ENCODE measurements around the gene SNX19.
"Not testable (repeated sequence)": the region's sequence is repeated elsewhere in the genome, so short reads cannot be mapped to it uniquely, and the experiment has no call there.

The SNX19 gene

DNA sequence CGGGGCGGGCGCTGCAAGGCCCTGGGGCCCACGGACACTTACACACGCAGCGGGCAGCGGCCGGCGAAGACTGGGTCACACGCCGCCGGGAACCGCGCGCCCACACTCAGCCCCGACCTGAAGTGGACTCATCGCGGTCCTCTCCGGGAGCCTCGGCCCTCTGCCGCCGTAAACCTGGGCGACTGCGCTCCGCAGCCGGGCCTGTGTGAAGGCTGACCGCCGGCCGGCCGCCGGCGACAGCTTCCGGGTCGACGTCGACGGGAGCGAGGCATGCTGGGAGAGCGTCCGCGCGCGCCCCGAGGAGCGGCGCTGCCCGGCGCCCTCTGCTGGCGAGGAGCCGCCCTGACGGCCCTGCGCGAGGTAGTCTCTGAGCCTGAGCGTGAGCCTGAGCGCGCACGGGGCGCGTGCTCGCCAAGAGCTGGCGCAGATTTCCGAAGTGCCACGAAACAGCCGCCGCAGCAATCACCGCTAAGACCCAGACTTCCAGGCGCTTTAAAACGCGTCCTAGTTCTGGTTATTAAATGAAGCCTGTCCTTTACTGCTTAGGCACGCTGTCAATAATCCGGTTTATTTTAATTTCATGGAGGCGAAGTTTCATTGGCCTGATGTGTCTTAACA is at the start of gene SNX19:
Gene SNX19, minus strand, starts transcription at position 242 of the 618 bp plus-strand sequence. CDS start 540 bp downstream, outside the sequence.
- DNase-seq = peak; percentile 89 to 92

- DNase-seq = no peak
Observed at GRCh38 chr11:130964058-130964792, 47.9 kb upstream of the SNX19 start.

- DNase-seq = no peak
Observed at GRCh38 chr11:130947889-130948288, 31.6 kb upstream of the SNX19 start.

DNA sequence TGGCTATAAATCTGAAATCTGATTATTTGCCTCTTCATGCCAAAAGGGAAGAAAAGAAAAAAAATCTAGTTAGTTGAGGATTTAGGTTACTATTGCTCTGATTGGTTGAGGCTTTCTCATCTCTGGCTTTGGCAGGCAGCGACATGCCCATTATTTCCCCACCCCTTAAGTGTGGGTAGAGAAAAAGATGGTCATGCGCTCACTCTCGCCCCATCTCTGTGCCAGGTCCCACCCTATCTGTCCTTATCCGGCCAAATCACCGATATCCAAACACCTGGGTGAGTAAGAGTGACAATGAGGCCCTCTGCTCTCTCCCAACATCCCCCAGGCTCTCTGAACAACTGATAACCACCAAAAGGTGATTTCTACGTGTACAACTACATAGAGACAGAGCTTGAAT is 31.2 kb upstream of the SNX19 start:
- DNase-seq = no peak

GRCh38 chr11:130947058-130947457 is 30.8 kb upstream of the SNX19 start:
- no peak for DNase-seq

DNA sequence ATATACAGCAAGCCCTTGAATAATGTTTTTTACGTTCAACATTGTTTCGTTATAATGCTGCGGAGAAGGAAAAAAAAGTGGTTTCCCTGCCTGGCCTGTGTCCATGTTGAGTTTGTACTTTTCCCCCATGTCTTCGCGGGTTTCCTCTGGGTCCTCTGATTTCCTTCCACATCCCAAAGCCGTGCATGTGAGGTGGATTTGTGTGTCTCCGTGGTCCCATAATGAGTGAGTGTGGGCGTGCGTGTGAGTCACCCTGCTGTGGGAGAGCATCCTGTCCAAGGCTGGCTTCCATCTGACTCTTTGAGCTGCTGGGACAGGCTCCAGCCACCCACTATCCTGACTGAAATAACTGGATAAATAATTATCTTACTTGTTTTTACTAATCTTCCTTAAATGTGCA is 29.6 kb upstream of the SNX19 start:
- DNase-seq = no peak

DNA sequence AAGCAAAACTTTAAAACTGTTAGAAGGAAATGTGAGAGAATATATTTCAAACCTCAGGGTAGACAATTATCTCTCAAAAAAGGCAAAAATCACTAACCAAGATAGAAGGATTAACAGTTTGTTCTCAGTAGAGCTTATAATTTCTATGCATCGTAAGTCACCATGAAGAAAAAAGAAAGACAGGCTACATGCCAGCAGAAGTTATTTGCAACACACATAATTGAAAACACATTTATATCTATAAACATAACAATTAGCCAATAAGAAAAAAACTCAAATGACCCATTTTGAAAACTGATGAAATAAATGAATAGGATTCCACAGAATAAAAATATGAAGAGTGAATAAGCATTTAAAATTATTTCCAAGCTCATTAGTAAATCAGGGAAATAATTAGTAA is 24.4 kb upstream of the SNX19 start:
- no peak for DNase-seq

- no peak for DNase-seq
Observed at GRCh38 chr11:130937051-130937450, 20.8 kb upstream of the SNX19 start.

DNA sequence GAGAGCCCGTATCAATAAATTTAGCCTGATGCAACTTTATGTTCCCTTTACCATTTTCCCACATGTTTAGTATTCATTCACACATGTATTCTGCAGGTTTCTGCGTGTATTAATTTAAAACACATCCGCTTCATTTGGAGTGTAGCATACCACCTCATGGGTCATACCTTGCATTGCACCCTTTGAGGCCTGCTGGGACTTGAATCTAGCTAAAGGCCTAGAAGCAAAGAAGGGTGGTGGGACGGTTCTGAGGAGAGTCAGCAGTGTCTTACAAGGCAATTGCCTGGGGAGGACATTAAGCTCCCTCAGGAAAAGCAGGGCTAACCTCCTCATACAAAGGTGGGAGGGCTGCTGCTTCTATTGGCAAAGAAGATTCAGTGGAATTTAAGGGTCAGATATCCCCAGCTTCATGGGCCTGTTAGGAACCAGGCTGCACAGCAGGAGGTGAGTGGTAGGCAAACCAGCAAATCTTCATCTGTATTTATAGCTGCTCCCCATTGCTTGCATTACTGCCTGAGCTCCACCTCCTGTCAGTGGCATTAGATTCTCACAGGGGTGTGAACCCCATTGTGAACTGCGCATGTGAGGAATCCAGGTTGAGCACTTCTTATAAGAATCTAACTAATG is 15.9 kb upstream of the SNX19 start:
- DNase-seq = no peak

DNA sequence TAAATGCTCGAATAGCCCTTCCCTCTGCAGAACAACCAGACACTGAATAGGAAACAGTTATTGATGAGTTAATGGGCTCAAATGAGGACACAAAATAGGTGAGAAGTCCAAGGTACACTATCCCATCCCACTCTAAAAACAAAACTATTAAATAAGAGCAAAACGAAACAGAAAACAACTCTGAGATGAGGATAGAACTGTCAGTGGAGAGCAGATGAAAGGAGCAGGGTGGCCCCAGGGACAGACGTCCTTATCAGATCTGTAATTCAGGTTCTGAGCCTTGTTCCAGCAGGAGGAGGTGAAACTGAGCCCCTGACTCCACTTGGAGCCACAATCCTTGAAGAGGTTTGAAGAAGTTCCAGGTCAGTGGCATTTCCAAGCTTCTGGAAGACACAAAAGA is 8.5 kb upstream of the SNX19 start:
- DNase-seq = no peak

DNA sequence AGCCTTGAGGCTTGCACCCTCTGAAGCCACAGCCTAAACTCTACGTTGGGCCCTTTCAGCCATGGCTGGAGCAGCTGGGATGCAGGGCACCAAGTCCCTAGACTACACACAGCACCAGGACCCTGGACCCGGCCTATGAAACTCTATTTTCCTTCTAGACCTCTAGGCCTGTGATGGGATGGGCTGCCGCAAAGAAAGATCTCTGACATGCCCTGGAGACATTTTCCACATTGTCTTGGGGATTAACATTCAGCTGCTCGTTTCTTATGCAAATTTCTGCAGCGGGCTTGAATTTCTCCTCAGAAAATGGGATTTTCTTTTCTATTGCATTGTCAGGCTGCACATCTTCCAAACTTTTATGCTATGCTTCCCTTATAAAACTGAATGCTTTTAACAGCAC is 4.3 kb upstream of the SNX19 start:
- not testable (repeated sequence) for DNase-seq

GRCh38 chr11:130918081-130918480 is 1.8 kb upstream of the SNX19 start:
- no peak for DNase-seq

- no peak for DNase-seq
Observed at GRCh38 chr11:130916910-130917309, 631 bp upstream of the SNX19 start.

GRCh38 chr11:130915603-130916237 is 559 bp downstream of the SNX19 start:
- no peak for DNase-seq

- DNase-seq = no peak
Observed at GRCh38 chr11:130913268-130913667, 3.0 kb downstream of the SNX19 start.

GRCh38 chr11:130912552-130912951 is 3.7 kb downstream of the SNX19 start:
- no peak for DNase-seq

- no peak for DNase-seq
Observed at GRCh38 chr11:130911306-130911705, 5.0 kb downstream of the SNX19 start.

- DNase-seq = no peak
Observed at GRCh38 chr11:130909650-130910049, 6.6 kb downstream of the SNX19 start.

- DNase-seq = no peak
Observed at GRCh38 chr11:130908770-130909625, 7.3 kb downstream of the SNX19 start.

DNA sequence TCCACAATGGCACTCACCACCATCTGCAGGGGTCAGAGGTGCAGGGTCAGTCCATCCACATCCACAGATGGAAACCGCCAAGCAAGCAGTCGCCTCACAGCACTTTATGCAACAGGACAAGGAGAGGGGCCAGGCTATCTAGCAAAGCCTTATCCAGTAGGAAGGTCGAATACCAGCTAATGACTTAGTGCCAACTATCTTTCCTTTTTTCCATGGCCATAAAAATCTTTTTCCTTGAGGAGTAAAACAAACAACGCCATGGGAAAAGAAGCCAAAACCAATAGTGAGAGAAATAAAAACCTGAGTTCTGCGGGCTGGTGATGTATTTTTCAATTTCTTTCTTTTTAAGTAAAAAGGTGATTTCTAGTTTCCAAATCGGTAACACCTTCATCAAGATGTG is 8.2 kb downstream of the SNX19 start:
- no peak for DNase-seq

- DNase-seq = no peak
Observed at GRCh38 chr11:130907229-130907628, 9.1 kb downstream of the SNX19 start.

GRCh38 chr11:130906616-130907015 is 9.7 kb downstream of the SNX19 start:
- DNase-seq = no peak

- no peak for DNase-seq
Observed at GRCh38 chr11:130905512-130905911, 10.8 kb downstream of the SNX19 start.
